H1 (cell line): ENCODE data around the gene CRACDL. TPM values are rescaled to one million over a fixed set of nuclear protein-coding genes. Genes with fewer than 3 reads are reported as not detected.

Experiments used
- CTCF ChIA-PET: fragments of 300-600 bp; sonication (Branson Sonifier 250); formaldehyde crosslinking; loops from one replicate; lab custom pipeline; 2021; ENCODE audit not compliant: partially characterized antibody; lab: Charles Lee
- POLR2A ChIA-PET: fragments of 300-600 bp; sonication (Branson Sonifier 250); formaldehyde crosslinking; loops from one replicate; lab custom pipeline; 2021; ENCODE audit warnings: inconsistent platforms; ENCODE audit not compliant: partially characterized antibody; lab: Charles Lee
- DNase-seq, 2 experiments: peaks; one replicate each; pipeline versions ENCODE4 v3.0.0 to v3.0.0-alpha.2; 2010 to 2022; ENCODE audit warnings: low spot score in 2 of 2, low read depth in 1 of 2, mixed read lengths in 1 of 2
- FAIRE-seq: peaks from 2 replicates; lab custom pipeline; 2011; peaks lifted over from hg19 to GRCh38; lab: Jason Lieb, UNC
- H2AFZ ChIP-seq: 2 replicates; pipeline ENCODE4 v1.8.1; 2012; ENCODE audit warnings: low read length, inconsistent platforms
- H2AK5ac ChIP-seq: 2 replicates; pipeline ENCODE4 v1.6.1; 2013; ENCODE audit warnings: low read depth, low read length
- H2BK120ac ChIP-seq: replicated peaks from 2 replicates; pipeline ENCODE3; 2013; ENCODE audit warnings: low read depth, low read length, inconsistent platforms
- H2BK12ac ChIP-seq: 2 replicates; pipeline ENCODE4 v1.6.1; 2013; ENCODE audit warnings: low read depth, low read length
- H2BK15ac ChIP-seq: 2 replicates; pipeline ENCODE4 v1.6.1; 2013; ENCODE audit warnings: low read length
- H2BK20ac ChIP-seq: 2 replicates; pipeline ENCODE4 v1.6.1; 2013; ENCODE audit warnings: low read length
- H2BK5ac ChIP-seq: 2 replicates; pipeline ENCODE4 v1.6.1; 2013; ENCODE audit warnings: low read depth, low read length
- H3K14ac ChIP-seq: 2 replicates; pipeline ENCODE4 v1.6.1; 2013; ENCODE audit warnings: inconsistent platforms; ENCODE audit not compliant: insufficient read length
- H3K18ac ChIP-seq: 2 replicates; pipeline ENCODE4 v1.6.1; 2013; ENCODE audit warnings: low read length; ENCODE audit errors: extremely low read depth
- H3K23ac ChIP-seq: 2 replicates; pipeline ENCODE4 v1.6.1; 2013; ENCODE audit warnings: inconsistent platforms; ENCODE audit not compliant: insufficient read length
- H3K23me2 ChIP-seq: 2 replicates; pipeline ENCODE4 v1.6.1; 2013; ENCODE audit warnings: low read depth, low read length
- H3K27ac ChIP-seq: 2 replicates; pipeline ENCODE4 v1.6.1; 2011; ENCODE audit warnings: low read depth, low read length, inconsistent platforms
- H3K27me3 ChIP-seq, 4 experiments: replicated peaks in 1 of 4; 1 replicate in 1 of 4; 2 replicates in 3 of 4; pipeline versions ENCODE4 v1.6.1 to v1.8.1; 2011 to 2013; ENCODE audit warnings: low read length in 3 of 4, mild to moderate bottlenecking in 3 of 4, inconsistent platforms in 2 of 4, mixed read lengths in 2 of 4, moderate library complexity in 1 of 4; ENCODE audit not compliant: control insufficient read depth in 3 of 4, insufficient read depth in 3 of 4; ENCODE audit errors: extremely low read depth in 1 of 4
- H3K36me3 ChIP-seq, 4 experiments: 2 replicates each; pipeline versions ENCODE4 v1.6.1 to v1.8.1; 2011 to 2013; ENCODE audit warnings: mild to moderate bottlenecking in 4 of 4, low read length in 3 of 4, moderate library complexity in 2 of 4, control low read depth in 1 of 4, inconsistent platforms in 1 of 4; ENCODE audit not compliant: insufficient read depth in 4 of 4, control insufficient read depth in 2 of 4
- H3K4ac ChIP-seq: replicated peaks from 2 replicates; pipeline ENCODE3; 2013; ENCODE audit warnings: low read length, low read depth, mixed read lengths, inconsistent platforms; ENCODE audit not compliant: insufficient read length
- H3K4me1 ChIP-seq, 4 experiments: replicated peaks in 1 of 4; 1 replicate in 1 of 4; 2 replicates in 3 of 4; pipeline versions ENCODE4 v1.6.1 to v1.8.1; 2011 to 2013; ENCODE audit warnings: low read length in 3 of 4, inconsistent platforms in 2 of 4, mixed read lengths in 1 of 4; ENCODE audit not compliant: insufficient read depth in 4 of 4, control insufficient read depth in 3 of 4
- H3K4me2 ChIP-seq, 2 experiments: 2 replicates each; pipeline versions ENCODE4 v1.6.1 to v1.8.1; 2011 to 2013; ENCODE audit warnings: low read depth in 2 of 2, low read length in 2 of 2, control low read depth in 1 of 2, inconsistent platforms in 1 of 2, mild to moderate bottlenecking in 1 of 2; ENCODE audit not compliant: insufficient read depth in 1 of 2
- H3K4me3 ChIP-seq, 4 experiments: fragments of 200-600, 300-600 bp in 1 of 4; sonication (generic), shearing (Covaris generic), sonication (Bioruptor Twin) in 1 of 4; 2 replicates each; pipeline versions ENCODE4 v1.5.1 to v1.8.1; 2011 to 2016; ENCODE audit warnings: low read length in 4 of 4, low read depth in 3 of 4, control low read depth in 2 of 4, inconsistent platforms in 2 of 4, mild to moderate bottlenecking in 2 of 4, mixed read lengths in 1 of 4, moderate library complexity in 1 of 4; ENCODE audit not compliant: insufficient read depth in 2 of 4; ENCODE audit errors: extremely low read depth in 1 of 4
- H3K56ac ChIP-seq: replicated peaks from 2 replicates; pipeline ENCODE3; 2013; ENCODE audit warnings: low read depth, mild to moderate bottlenecking, mixed read lengths, low read length, inconsistent platforms; ENCODE audit not compliant: insufficient read length
- H3K79me1 ChIP-seq: 2 replicates; pipeline ENCODE4 v1.6.1; 2013; ENCODE audit warnings: low read depth, low read length, control low read depth
- H3K79me2 ChIP-seq, 2 experiments: 2 replicates each; pipeline versions ENCODE4 v1.6.1 to v1.8.1; 2012 to 2013; ENCODE audit warnings: low read length in 2 of 2, mild to moderate bottlenecking in 2 of 2, inconsistent platforms in 1 of 2; ENCODE audit not compliant: insufficient read depth in 2 of 2, control insufficient read depth in 1 of 2
- H3K9ac ChIP-seq, 4 experiments: replicated peaks in 1 of 4; 1 replicate in 1 of 4; 2 replicates in 3 of 4; pipeline versions ENCODE4 v1.6.1 to v1.8.1; 2011 to 2013; ENCODE audit warnings: low read depth in 3 of 4, low read length in 3 of 4, control low read depth in 2 of 4, mild to moderate bottlenecking in 2 of 4, moderate library complexity in 2 of 4, inconsistent platforms in 1 of 4; ENCODE audit errors: extremely low read depth in 1 of 4
- H3K9me3 ChIP-seq, 2 experiments: 2 replicates each; pipeline versions ENCODE4 v1.6.1 to v1.8.1; 2012 to 2013; ENCODE audit warnings: mild to moderate bottlenecking in 2 of 2, moderate library complexity in 2 of 2, control low read depth in 1 of 2, inconsistent platforms in 1 of 2, low read depth in 1 of 2, low read length in 1 of 2, mixed read lengths in 1 of 2; ENCODE audit not compliant: insufficient read depth in 2 of 2
- H4K20me1 ChIP-seq, 2 experiments: replicated peaks in 1 of 2; 2 replicates each; pipeline versions ENCODE3 to v1.8.1; 2011 to 2013; ENCODE audit warnings: inconsistent platforms in 2 of 2, low read length in 2 of 2, mild to moderate bottlenecking in 1 of 2; ENCODE audit not compliant: insufficient read depth in 2 of 2, control insufficient read depth in 1 of 2
- H4K5ac ChIP-seq: 2 replicates; pipeline ENCODE4 v1.6.1; 2013; ENCODE audit warnings: low read length, low read depth, mixed read lengths, inconsistent platforms; ENCODE audit not compliant: insufficient read length
- H4K8ac ChIP-seq: 2 replicates; pipeline ENCODE4 v1.8.0; 2013; ENCODE audit warnings: mild to moderate bottlenecking, moderate library complexity, low read length, inconsistent platforms; ENCODE audit not compliant: insufficient read depth; ENCODE audit errors: extremely low read depth
- H4K91ac ChIP-seq: replicated peaks from 2 replicates; pipeline ENCODE3; 2013; ENCODE audit warnings: low read length, mixed read lengths, inconsistent platforms; ENCODE audit not compliant: insufficient read length
- ASH2L ChIP-seq: fragments of 200-600, 300-600 bp; sonication (generic); IDR thresholded peaks from one replicate; pipeline ENCODE4 v1.7.1; 2017; ENCODE audit warnings: low read length
- BRCA1 ChIP-seq: IDR thresholded peaks from 2 replicates; pipeline ENCODE4 v1.6.1; 2012; ENCODE audit warnings: low read depth, low read length, improper control_type of control experiment
- SIN3A ChIP-seq, 2 experiments: IDR thresholded peaks in 1 of 2; conservative IDR thresholded peaks in 1 of 2; 2 replicates each; pipeline ENCODE4 v1.6.1; 2011 to 2012; ENCODE audit warnings: low read length in 2 of 2, improper control_type of control experiment in 1 of 2, low read depth in 1 of 2, mild to moderate bottlenecking in 1 of 2
- SIRT6 ChIP-seq: IDR thresholded peaks from one replicate; pipeline ENCODE4 v1.7.1; 2012; ENCODE audit warnings: low read length, inconsistent platforms
- SP1 ChIP-seq: IDR thresholded peaks from 2 replicates; pipeline ENCODE4 v1.6.1; 2011; ENCODE audit warnings: low read depth, low read length
- TAF7 ChIP-seq: optimal IDR thresholded peaks from 2 replicates; pipeline ENCODE3; 2011; ENCODE audit warnings: low read depth, mild to moderate bottlenecking, inconsistent platforms, low read length, moderate library complexity, borderline replicate concordance
- TEAD4 ChIP-seq: IDR thresholded peaks from 2 replicates; pipeline ENCODE4 v1.6.1; 2012; ENCODE audit warnings: low read depth, low read length, inconsistent platforms, mixed read lengths
- WGBS, 2 experiments: shearing (Covaris generic) in 1 of 2; methylation state at CpG; one replicate each; pipeline versions ENCODE4 v1.1.6 to v1.1.7; 2013 to 2015; ENCODE audit warnings: low lambda C conversion rate in 2 of 2, mixed read lengths in 2 of 2, inconsistent platforms in 1 of 2, low coverage in 1 of 2, missing lambda C conversion rate in 1 of 2; ENCODE audit not compliant: insufficient replicate concordance in 2 of 2, insufficient coverage in 1 of 2, insufficient read length in 1 of 2; ENCODE audit errors: extremely low coverage in 1 of 2, missing lambda C conversion rate in 1 of 2; 5-methylcytosine and 5-hydroxymethylcytosine counted together
- polyA plus RNA-seq, 7 experiments: library from polyadenylated mRNA; depleted of rRNA in 3 of 7; stranded (reverse) in 5 of 7; unstranded in 2 of 7; fragments of >200 nt in 5 of 7; fragments of 200-250 nt in 2 of 7; gene quantifications; 1 replicate in 5 of 7; 2 replicates in 1 of 7; 4 replicates in 1 of 7; pipeline versions ENCODE4 v1.2.1 to v1.2.3, GENCODE V29; 2011 to 2013; ENCODE audit warnings: missing spikeins in 2 of 7, mixed read lengths in 2 of 7
- total RNA-seq: library from RNA; stranded (reverse); fragmentation: NEBNext Ultra II Directional; extraction: Animal tissue kit (Norgen Biotek cat#: 25700); gene quantifications from 2 replicates; pipeline ENCODE4 v1.2.1, GENCODE V29; 2021

The CRACDL gene
- total and polyA plus RNA-seq, 2 of the 8 experiments (the other 6 are each of a cell fraction or from before 2014, with no cell fraction given), result 0.07 to 0.38 TPM

- no peak overlapping the region for H2AK5ac ChIP-seq
- no peak overlapping the region for H3K4me2 ChIP-seq
- no peak overlapping the region for H3K56ac ChIP-seq
- no peak overlapping the region for H2BK15ac ChIP-seq
- no peak overlapping the region for H2BK120ac ChIP-seq
- H2BK5ac ChIP-seq, result no peak overlapping the region
- H3K4me3 ChIP-seq, result no peak overlapping the region
- H3K4me1 ChIP-seq, result peaks cover 0 to 6% (median 2%) of the 10 kb centered on the region in 4 experiments; a peak in 3 of 7 replicates
- no peak overlapping the region for H4K5ac ChIP-seq
- H3K36me3 ChIP-seq, result no peaks in the 10 kb centered on the region
- WGBS, 2 experiments, result 90% methylated on average over 8 of the region's 8 CpGs; no CpG with 5 or more reads in 1 of the 2 experiments
- no peak overlapping the region for H4K91ac ChIP-seq
- H2AFZ ChIP-seq, result no peak overlapping the region
- H4K8ac ChIP-seq, result no peak overlapping the region
- no peak for DNase-seq
- TF ChIP-seq TEAD4 (no peak), SIRT6 (no peak), BRCA1 (no peak), SP1 (no peak), TAF7 (no peak), ASH2L (no peak), SIN3A (conservative IDR thresholded peaks at IDR 0.05 in 1 of 2, IDR thresholded peaks at IDR 0.05 in 1 of 2; ENCODE audit: low read depth in 1 of 2, low read length in 2 of 2) (no peak)
- no peak overlapping the region for H2BK12ac ChIP-seq
- peaks cover 21 to 37% (median 28%) of the 10 kb centered on the region in 4 experiments for H3K27me3 ChIP-seq
- ChIA-PET CTCF (interaction anchor here (0.9 to 1.6 kb wide), 2 partner anchors 9 to 106 kb away, joined by 3 to 10 read pairs; no protein-coding TSS in a partner anchor), POLR2A (no interaction called here)
- peaks cover 9% of the 10 kb centered on the region for H3K23me2 ChIP-seq
- no peak overlapping the region for H3K23ac ChIP-seq
- H3K14ac ChIP-seq, result no peak overlapping the region
- H3K79me2 ChIP-seq, result no peaks in the 10 kb centered on the region
- no peaks in the 10 kb centered on the region for H3K79me1 ChIP-seq
- H2BK20ac ChIP-seq, result no peak overlapping the region
- no peak overlapping the region for H3K4ac ChIP-seq
- FAIRE-seq, result no peak
- H4K20me1 ChIP-seq, result no peaks in the 10 kb centered on the region
- no peak overlapping the region for H3K27ac ChIP-seq
- no peak overlapping the region for H3K18ac ChIP-seq
- no peak overlapping the region for H3K9ac ChIP-seq
- H3K9me3 ChIP-seq, result no peaks in the 10 kb centered on the region
These were observed 3.9 kb downstream of the CRACDL start for GRCh38 chr2:98932164-98932563.
